Measurements from ENCODE around the gene ZNF45. TPM values are rescaled to one million over a fixed set of nuclear protein-coding genes. Genes with fewer than 3 reads are reported as not detected.
"Not testable (repeated sequence)": the region's sequence is repeated elsewhere in the genome, so short reads cannot be mapped to it uniquely, and the experiment has no call there.

The ZNF45 gene
- total RNA-seq, 1 experiment from 2014 or later: 19.8 TPM

DNA sequence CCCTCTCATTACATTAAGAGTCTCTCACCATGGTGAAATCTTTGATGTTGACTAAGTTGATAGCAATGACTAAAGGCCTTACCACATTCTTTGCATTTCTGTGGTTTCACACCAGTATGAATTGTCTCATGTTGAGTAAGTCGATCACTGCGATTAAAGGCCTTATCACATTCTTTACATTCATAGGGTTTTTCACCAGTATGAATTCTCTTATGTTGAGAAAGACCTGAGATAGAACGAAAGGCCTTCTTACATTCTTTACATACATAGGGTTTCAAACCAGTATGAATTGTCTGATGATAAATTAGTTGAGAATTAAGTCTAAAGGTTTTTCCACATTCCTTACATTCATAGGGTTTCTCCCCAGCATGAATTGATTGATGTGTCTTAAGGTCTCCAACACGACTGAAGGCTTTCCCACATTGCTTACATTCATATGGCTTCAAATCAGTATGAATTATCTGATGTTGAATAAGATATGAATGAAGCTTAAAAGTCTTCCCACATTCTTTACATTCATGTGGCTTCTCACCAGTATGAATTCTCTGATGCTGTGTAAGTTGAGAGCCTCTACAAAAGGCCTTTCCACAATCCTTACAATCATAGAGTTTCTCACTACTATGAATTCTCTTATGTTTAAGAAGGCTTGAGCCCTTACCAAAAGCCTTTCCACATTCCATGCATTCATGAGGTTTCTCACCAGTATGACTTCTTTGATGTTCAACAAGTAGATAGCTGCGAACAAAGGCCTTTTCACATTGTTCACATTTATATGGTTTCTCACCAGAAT lies 62.3 kb downstream of the ZNF45 start:
- Histone ChIP-seq H3K23ac (ENCODE audit: insufficient read length, low read depth, low read length) (no peak overlapping the region), H3K9me3 (ENCODE audit: control insufficient read depth, low read depth, low read length) (peaks cover 54% of the 10 kb centered on the region), H3K4me1 (ENCODE audit: insufficient read depth, low read length) (no peaks in the 10 kb centered on the region), H3K79me1 (ENCODE audit: insufficient read depth, low read depth, low read length, poor library complexity, severe bottlenecking) (no peaks in the 10 kb centered on the region), H2AFZ (ENCODE audit: low read length) (no peak overlapping the region), H3K56ac (ENCODE audit: insufficient read length, low read depth, low read length) (no peak overlapping the region), H2BK15ac (ENCODE audit: low read depth, low read length) (no peak overlapping the region), H3K18ac (ENCODE audit: insufficient read length, low read depth, low read length) (no peak overlapping the region), H4K91ac (ENCODE audit: insufficient read length, low read depth, low read length) (no peak overlapping the region), H4K20me1 (ENCODE audit: control insufficient read depth, insufficient read depth, insufficient read length) (no peaks in the 10 kb centered on the region), H2AK5ac (ENCODE audit: insufficient read length, low read length) (no peak overlapping the region), H3K4me2 (ENCODE audit: insufficient read depth, insufficient read length, low read length) (no peak overlapping the region), H3K14ac (ENCODE audit: insufficient read depth, low read length) (no peak overlapping the region), H3K27me3 (ENCODE audit: insufficient read depth, low read length) (no peaks in the 10 kb centered on the region), H2BK5ac (ENCODE audit: insufficient read length, low read length) (no peak overlapping the region), H3K23me2 (ENCODE audit: insufficient read length, low read depth, low read length, poor library complexity, severe bottlenecking) (no peaks in the 10 kb centered on the region), H2BK20ac (ENCODE audit: low read depth, low read length, poor library complexity, severe bottlenecking) (no peak overlapping the region), H4K5ac (ENCODE audit: insufficient read length, low read depth, low read length) (no peak overlapping the region), H3T11ph (ENCODE audit: low read length) (no peak overlapping the region), H3K4ac (ENCODE audit: low read depth, low read length) (no peak overlapping the region), H3K27ac (ENCODE audit: insufficient read length, low read depth, low read length) (no peak overlapping the region), H2BK120ac (ENCODE audit: low read depth, low read length, poor library complexity, severe bottlenecking) (no peak overlapping the region), H3K9ac (ENCODE audit: extremely low read depth, insufficient read length, low read length) (no peak overlapping the region), H4K8ac (replicated peaks; ENCODE audit: insufficient read length, low read depth, low read length) (no peak overlapping the region), H2BK12ac (ENCODE audit: insufficient read length, low read depth, low read length) (no peak overlapping the region), H3K79me2 (ENCODE audit: insufficient read depth, low read length) (no peaks in the 10 kb centered on the region)
- Mint-ChIP-seq H3K4me1 (no peaks in the 10 kb centered on the region), H3K36me3 (ENCODE audit: insufficient read depth in 1 of 3, low read depth in 3 of 3) (peaks cover 7 to 42% (median 31%) of the 10 kb centered on the region in 3 experiments), H3K9me3 (peaks cover 73 to 76% of the 10 kb centered on the region in 2 experiments), H3K4me3 (no peak overlapping the region), H3K27ac (no peak overlapping the region), H3K27me3 (ENCODE audit: low read depth) (no peaks in the 10 kb centered on the region)
- TF ChIP-seq, protein P1, sequence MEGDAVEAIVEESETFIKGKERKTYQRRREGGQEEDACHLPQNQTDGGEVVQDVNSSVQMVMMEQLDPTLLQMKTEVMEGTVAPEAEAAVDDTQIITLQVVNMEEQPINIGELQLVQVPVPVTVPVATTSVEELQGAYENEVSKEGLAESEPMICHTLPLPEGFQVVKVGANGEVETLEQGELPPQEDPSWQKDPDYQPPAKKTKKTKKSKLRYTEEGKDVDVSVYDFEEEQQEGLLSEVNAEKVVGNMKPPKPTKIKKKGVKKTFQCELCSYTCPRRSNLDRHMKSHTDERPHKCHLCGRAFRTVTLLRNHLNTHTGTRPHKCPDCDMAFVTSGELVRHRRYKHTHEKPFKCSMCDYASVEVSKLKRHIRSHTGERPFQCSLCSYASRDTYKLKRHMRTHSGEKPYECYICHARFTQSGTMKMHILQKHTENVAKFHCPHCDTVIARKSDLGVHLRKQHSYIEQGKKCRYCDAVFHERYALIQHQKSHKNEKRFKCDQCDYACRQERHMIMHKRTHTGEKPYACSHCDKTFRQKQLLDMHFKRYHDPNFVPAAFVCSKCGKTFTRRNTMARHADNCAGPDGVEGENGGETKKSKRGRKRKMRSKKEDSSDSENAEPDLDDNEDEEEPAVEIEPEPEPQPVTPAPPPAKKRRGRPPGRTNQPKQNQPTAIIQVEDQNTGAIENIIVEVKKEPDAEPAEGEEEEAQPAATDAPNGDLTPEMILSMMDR (conservative IDR thresholded peaks at IDR 0.05): no peak
- no CpG with 5 or more reads among the region's 5 CpGs for WGBS (ENCODE audit: extremely low coverage, insufficient read length, low lambda C conversion rate)
- DNase-seq: no peak

DNA sequence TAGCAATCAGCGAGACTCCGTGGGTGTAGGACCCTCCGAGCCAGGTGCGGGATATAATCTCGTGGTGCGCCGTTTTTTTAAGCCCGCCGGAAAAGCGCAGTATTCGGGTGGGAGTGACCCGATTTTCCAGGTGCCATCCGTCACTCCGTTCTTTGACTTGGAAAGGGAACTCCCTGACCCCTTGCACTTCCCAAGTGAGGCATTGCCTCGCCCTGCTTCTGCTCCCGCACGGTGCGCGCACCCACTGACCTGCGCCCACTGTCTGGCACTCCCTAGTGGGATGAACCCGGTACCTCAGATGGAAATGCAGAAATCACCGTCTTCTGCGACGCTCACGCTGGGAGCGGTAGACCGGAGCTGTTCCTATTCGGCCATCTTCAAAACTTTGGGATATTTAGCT lies 68.2 kb downstream of the ZNF45 start:
- H3K27me3 Mint-ChIP-seq (ENCODE audit: low read depth); H2BK20ac ChIP-seq (ENCODE audit: low read depth, low read length, poor library complexity, severe bottlenecking); H4K8ac ChIP-seq (replicated peaks; ENCODE audit: insufficient read length, low read depth, low read length); H2AK5ac ChIP-seq (ENCODE audit: insufficient read length, low read length); H3K4me3 Mint-ChIP-seq; DNase-seq; H3K79me2 ChIP-seq (ENCODE audit: insufficient read depth, low read length); H2BK120ac ChIP-seq (ENCODE audit: low read depth, low read length, poor library complexity, severe bottlenecking); H3K27me3 ChIP-seq (ENCODE audit: insufficient read depth, low read length); H3K4me2 ChIP-seq (ENCODE audit: insufficient read depth, insufficient read length, low read length); H4K91ac ChIP-seq (ENCODE audit: insufficient read length, low read depth, low read length); H3K9ac ChIP-seq (ENCODE audit: extremely low read depth, insufficient read length, low read length); H3K56ac ChIP-seq (ENCODE audit: insufficient read length, low read depth, low read length); H3K23ac ChIP-seq (ENCODE audit: insufficient read length, low read depth, low read length); H2BK12ac ChIP-seq (ENCODE audit: insufficient read length, low read depth, low read length); H3K79me1 ChIP-seq (ENCODE audit: insufficient read depth, low read depth, low read length, poor library complexity, severe bottlenecking); H3K18ac ChIP-seq (ENCODE audit: insufficient read length, low read depth, low read length); H3K4me1 ChIP-seq (ENCODE audit: insufficient read depth, low read length); H3K23me2 ChIP-seq (ENCODE audit: insufficient read length, low read depth, low read length, poor library complexity, severe bottlenecking); H3K4ac ChIP-seq (ENCODE audit: low read depth, low read length); H3K14ac ChIP-seq (ENCODE audit: insufficient read depth, low read length); H3K27ac ChIP-seq (ENCODE audit: insufficient read length, low read depth, low read length); H2BK15ac ChIP-seq (ENCODE audit: low read depth, low read length); H3K27ac Mint-ChIP-seq; H2BK5ac ChIP-seq (ENCODE audit: insufficient read length, low read length); H4K5ac ChIP-seq (ENCODE audit: insufficient read length, low read depth, low read length); H2AFZ ChIP-seq (ENCODE audit: low read length); H3K4me1 Mint-ChIP-seq; H4K20me1 ChIP-seq (ENCODE audit: control insufficient read depth, insufficient read depth, insufficient read length); H3T11ph ChIP-seq (ENCODE audit: low read length): not testable (repeated sequence)
- peaks cover 58 to 70% of the 10 kb centered on the region in 2 experiments for H3K9me3 Mint-ChIP-seq
- H3K36me3 Mint-ChIP-seq (ENCODE audit: insufficient read depth in 1 of 3, low read depth in 3 of 3): peaks cover under 1 to 23% (median 3%) of the 10 kb centered on the region in 3 experiments; a peak in 6 of 7 replicates
- peaks cover 16% of the 10 kb centered on the region for H3K9me3 ChIP-seq (ENCODE audit: control insufficient read depth, low read depth, low read length)
- WGBS (ENCODE audit: extremely low coverage, insufficient read length, low lambda C conversion rate): no CpG with 5 or more reads among the region's 28 CpGs

Data from H9 (cell line).